Measurements from ENCODE around the gene ATP5MK. TPM values are rescaled to one million over a fixed set of nuclear protein-coding genes. Genes with fewer than 3 reads are reported as not detected.

Gene ATP5MK
- total RNA-seq, 1 experiment from 2014 or later, result 335 TPM

DNA sequence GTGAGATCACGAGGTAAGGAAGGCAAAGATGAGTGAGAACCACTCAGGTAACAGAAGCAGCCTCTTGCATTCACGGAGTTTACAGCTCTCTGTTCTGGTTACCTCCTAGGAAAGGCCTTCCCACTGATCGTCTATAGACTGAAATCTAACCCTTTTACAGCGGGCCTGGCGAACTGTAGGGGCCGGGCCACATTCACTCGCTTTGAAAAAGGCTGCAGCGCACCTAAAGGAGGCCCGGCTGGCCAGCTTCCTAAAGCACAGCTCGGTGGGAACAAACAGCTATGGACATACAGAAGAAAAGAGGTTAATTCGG, 565 bp downstream of the ATP5MK start:
- H3K27ac Mint-ChIP-seq, result peak overlapping the region; percentile 61 to 98 (median 89); a peak in 6 of 7 replicates
- Histone ChIP-seq H2AK5ac (ENCODE audit: insufficient read length, low read length) (no peak overlapping the region), H3K14ac (ENCODE audit: insufficient read depth, low read length) (peak overlapping the region; percentile 81), H3K27me3 (ENCODE audit: insufficient read depth, low read length) (no peaks in the 10 kb centered on the region), H2BK20ac (ENCODE audit: low read depth, low read length, poor library complexity, severe bottlenecking) (no peak overlapping the region), H3T11ph (ENCODE audit: low read length) (no peak overlapping the region), H3K9ac (ENCODE audit: extremely low read depth, insufficient read length, low read length) (peak overlapping the region; percentile 43), H2BK5ac (ENCODE audit: insufficient read length, low read length) (no peak overlapping the region), H4K20me1 (ENCODE audit: control insufficient read depth, insufficient read depth, insufficient read length) (no peaks in the 10 kb centered on the region), H2BK15ac (ENCODE audit: low read depth, low read length) (no peak overlapping the region), H2BK120ac (ENCODE audit: low read depth, low read length, poor library complexity, severe bottlenecking) (no peak overlapping the region), H3K4me2 (ENCODE audit: insufficient read depth, insufficient read length, low read length) (peak overlapping the region; percentile 77), H3K9me3 (ENCODE audit: control insufficient read depth, low read depth, low read length) (no peaks in the 10 kb centered on the region), H3K23me2 (ENCODE audit: insufficient read length, low read depth, low read length, poor library complexity, severe bottlenecking) (peaks cover 9% of the 10 kb centered on the region), H3K23ac (ENCODE audit: insufficient read length, low read depth, low read length) (no peak overlapping the region), H4K5ac (ENCODE audit: insufficient read length, low read depth, low read length) (no peak overlapping the region), H3K4ac (ENCODE audit: low read depth, low read length) (no peak overlapping the region), H3K79me2 (ENCODE audit: insufficient read depth, low read length) (peaks cover 23% of the 10 kb centered on the region; the same call in 1 of the 2 replicates), H2BK12ac (ENCODE audit: insufficient read length, low read depth, low read length) (no peak overlapping the region), H4K91ac (ENCODE audit: insufficient read length, low read depth, low read length) (no peak overlapping the region), H3K79me1 (ENCODE audit: insufficient read depth, low read depth, low read length, poor library complexity, severe bottlenecking) (peaks cover 8% of the 10 kb centered on the region), H2AFZ (ENCODE audit: low read length) (no peak overlapping the region), H3K56ac (ENCODE audit: insufficient read length, low read depth, low read length) (no peak overlapping the region), H4K8ac (replicated peaks; ENCODE audit: insufficient read length, low read depth, low read length) (no peak overlapping the region), H3K4me1 (ENCODE audit: insufficient read depth, low read length) (no peaks in the 10 kb centered on the region; the same call in 1 of the 2 replicates), H3K18ac (ENCODE audit: insufficient read length, low read depth, low read length) (no peak overlapping the region), H3K27ac (ENCODE audit: insufficient read length, low read depth, low read length) (no peak overlapping the region)
- no CpG with 5 or more reads among the region's 11 CpGs for WGBS (ENCODE audit: extremely low coverage, insufficient read length, low lambda C conversion rate)
- no peak for DNase-seq
- H3K36me3 Mint-ChIP-seq (ENCODE audit: insufficient read depth in 1 of 3, low read depth in 3 of 3), result peaks cover 30 to 80% (median 68%) of the 10 kb centered on the region in 3 experiments
- peak overlapping the region; percentile 99 for H3K4me3 Mint-ChIP-seq
- no peaks in the 10 kb centered on the region; a peak in 1 of 5 replicates for H3K9me3 Mint-ChIP-seq
- peaks cover 15 to 22% of the 10 kb centered on the region in 2 experiments for H3K4me1 Mint-ChIP-seq
- TF ChIP-seq, protein P1, sequence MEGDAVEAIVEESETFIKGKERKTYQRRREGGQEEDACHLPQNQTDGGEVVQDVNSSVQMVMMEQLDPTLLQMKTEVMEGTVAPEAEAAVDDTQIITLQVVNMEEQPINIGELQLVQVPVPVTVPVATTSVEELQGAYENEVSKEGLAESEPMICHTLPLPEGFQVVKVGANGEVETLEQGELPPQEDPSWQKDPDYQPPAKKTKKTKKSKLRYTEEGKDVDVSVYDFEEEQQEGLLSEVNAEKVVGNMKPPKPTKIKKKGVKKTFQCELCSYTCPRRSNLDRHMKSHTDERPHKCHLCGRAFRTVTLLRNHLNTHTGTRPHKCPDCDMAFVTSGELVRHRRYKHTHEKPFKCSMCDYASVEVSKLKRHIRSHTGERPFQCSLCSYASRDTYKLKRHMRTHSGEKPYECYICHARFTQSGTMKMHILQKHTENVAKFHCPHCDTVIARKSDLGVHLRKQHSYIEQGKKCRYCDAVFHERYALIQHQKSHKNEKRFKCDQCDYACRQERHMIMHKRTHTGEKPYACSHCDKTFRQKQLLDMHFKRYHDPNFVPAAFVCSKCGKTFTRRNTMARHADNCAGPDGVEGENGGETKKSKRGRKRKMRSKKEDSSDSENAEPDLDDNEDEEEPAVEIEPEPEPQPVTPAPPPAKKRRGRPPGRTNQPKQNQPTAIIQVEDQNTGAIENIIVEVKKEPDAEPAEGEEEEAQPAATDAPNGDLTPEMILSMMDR (conservative IDR thresholded peaks at IDR 0.05), result no peak
- H3K27me3 Mint-ChIP-seq (ENCODE audit: low read depth), result no peaks in the 10 kb centered on the region
